DND-41 (cell line): ENCODE data around the gene PSMB4.
"Not testable (repeated sequence)": the region's sequence is repeated elsewhere in the genome, so short reads cannot be mapped to it uniquely, and the experiment has no call there.

ENCODE experiments used
- EZH2 ChIP-seq: IDR thresholded peaks from 3 replicates; pipeline ENCODE4 v1.6.1; 2012; ENCODE audit warnings: borderline replicate concordance, low read depth, mild to moderate bottlenecking, moderate library complexity, low read length, inconsistent platforms; ENCODE audit not compliant: severe bottlenecking
- TF ChIP-seq, protein P1 (sequence below): IDR thresholded peaks from 2 replicates; pipeline ENCODE4 v1.5.1; 2012; ENCODE audit warnings: borderline replicate concordance, low read length, moderate library complexity, mild to moderate bottlenecking; ENCODE audit not compliant: poor library complexity, severe bottlenecking; ENCODE audit errors: extremely low read depth

DNA sequence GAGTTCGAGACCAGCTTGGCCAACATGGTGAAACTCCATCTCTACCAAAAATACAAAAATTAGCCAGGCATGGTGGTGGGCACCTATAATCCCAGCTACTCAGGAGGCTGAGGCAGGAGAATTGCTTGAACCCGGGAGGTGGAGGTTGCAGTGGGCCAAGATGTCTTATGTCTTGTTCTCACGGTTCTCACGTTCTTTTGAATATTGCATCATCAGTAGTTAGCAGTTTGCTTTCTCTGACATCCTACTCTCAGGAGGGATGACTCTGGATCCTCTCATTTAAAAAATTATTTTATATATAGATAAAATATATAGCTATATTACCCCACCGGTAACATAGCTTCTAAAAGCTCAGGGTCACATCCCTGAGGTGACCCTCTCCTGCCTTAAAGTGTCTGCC, 3.1 kb upstream of the PSMB4 start:
- TF ChIP-seq, protein P1, sequence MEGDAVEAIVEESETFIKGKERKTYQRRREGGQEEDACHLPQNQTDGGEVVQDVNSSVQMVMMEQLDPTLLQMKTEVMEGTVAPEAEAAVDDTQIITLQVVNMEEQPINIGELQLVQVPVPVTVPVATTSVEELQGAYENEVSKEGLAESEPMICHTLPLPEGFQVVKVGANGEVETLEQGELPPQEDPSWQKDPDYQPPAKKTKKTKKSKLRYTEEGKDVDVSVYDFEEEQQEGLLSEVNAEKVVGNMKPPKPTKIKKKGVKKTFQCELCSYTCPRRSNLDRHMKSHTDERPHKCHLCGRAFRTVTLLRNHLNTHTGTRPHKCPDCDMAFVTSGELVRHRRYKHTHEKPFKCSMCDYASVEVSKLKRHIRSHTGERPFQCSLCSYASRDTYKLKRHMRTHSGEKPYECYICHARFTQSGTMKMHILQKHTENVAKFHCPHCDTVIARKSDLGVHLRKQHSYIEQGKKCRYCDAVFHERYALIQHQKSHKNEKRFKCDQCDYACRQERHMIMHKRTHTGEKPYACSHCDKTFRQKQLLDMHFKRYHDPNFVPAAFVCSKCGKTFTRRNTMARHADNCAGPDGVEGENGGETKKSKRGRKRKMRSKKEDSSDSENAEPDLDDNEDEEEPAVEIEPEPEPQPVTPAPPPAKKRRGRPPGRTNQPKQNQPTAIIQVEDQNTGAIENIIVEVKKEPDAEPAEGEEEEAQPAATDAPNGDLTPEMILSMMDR: not testable (repeated sequence)
- TF ChIP-seq EZH2: not testable (repeated sequence)
